WERI-Rb-1 (cell line): ENCODE measurements around the gene GPR68.

Source experiments
- DNase-seq: peaks from one replicate; pipeline ENCODE4 v3.0.0-alpha.2; 2020
- H3K27ac ChIP-seq: fragments of 250-450 bp; sonication (Bioruptor Pico); 2 replicates; pipeline ENCODE4 v1.5.1; 2020; ENCODE audit warnings: mild to moderate bottlenecking, moderate library complexity
- H3K27me3 ChIP-seq: fragments of 250-450 bp; sonication (Bioruptor Pico); 2 replicates; pipeline ENCODE4 v1.5.1; 2021; ENCODE audit warnings: mild to moderate bottlenecking, low read depth, moderate library complexity; ENCODE audit not compliant: insufficient read depth, severe bottlenecking
- H3K36me3 ChIP-seq: fragments of 250-450 bp; sonication (Bioruptor Pico); 2 replicates; pipeline ENCODE4 v1.5.1; 2020; ENCODE audit warnings: mild to moderate bottlenecking, moderate library complexity
- H3K4me3 ChIP-seq: 2 replicates; pipeline ENCODE4 v1.5.1; 2011; ENCODE audit warnings: low read depth, mild to moderate bottlenecking, control low read depth, low read length
- H3K9me3 ChIP-seq: fragments of 250-450 bp; sonication (Bioruptor Pico); 2 replicates; pipeline ENCODE4 v1.5.1; 2021; ENCODE audit warnings: mild to moderate bottlenecking, moderate library complexity; ENCODE audit not compliant: severe bottlenecking
- TF ChIP-seq, protein P1 (sequence below): IDR thresholded peaks from 2 replicates; pipeline ENCODE4 v1.5.1; 2011; ENCODE audit warnings: low read depth, mild to moderate bottlenecking, control low read depth, inconsistent platforms, low read length

The GPR68 gene

DNA sequence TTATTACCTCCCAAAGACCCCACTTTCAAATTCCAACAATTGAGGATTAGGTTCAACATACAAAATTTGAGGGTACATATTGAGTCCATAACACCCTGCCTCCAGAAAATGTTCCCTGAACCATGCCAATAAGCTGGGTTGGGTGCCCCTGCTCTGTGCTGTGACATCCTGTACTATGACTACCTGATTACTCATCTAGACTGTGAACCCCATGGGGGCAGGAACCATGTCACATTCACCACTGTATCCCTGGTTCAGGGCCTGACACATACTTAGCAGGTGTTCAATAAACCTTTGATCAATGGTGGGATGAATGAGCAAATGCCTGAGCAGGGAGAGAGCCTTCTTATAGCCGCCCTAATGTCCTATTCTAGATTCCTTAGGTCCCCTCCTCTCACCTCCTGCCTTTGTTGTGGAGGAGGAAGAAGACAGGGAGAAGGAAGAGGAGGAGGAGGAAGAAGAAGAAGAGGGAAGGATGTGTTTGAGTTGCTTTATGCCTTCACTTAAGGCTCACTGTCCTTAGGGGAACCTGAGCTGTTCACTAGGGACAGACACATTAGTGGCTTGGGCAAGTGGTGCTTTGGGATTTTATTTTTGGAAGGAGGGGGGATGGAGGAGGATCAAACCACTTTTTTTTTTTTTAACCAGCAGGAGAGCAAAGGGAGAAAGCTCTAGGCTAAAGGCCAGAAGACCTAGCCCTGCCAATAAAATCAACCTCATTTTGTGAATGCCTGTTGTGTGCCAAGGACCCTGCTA lies 21.3 kb downstream of the GPR68 start:
- Histone ChIP-seq H3K27me3 (no peaks in the 10 kb centered on the region), H3K4me3 (no peak overlapping the region), H3K9me3 (no peaks in the 10 kb centered on the region), H3K27ac (no peak overlapping the region), H3K36me3 (no peaks in the 10 kb centered on the region)
- TF ChIP-seq, protein P1, sequence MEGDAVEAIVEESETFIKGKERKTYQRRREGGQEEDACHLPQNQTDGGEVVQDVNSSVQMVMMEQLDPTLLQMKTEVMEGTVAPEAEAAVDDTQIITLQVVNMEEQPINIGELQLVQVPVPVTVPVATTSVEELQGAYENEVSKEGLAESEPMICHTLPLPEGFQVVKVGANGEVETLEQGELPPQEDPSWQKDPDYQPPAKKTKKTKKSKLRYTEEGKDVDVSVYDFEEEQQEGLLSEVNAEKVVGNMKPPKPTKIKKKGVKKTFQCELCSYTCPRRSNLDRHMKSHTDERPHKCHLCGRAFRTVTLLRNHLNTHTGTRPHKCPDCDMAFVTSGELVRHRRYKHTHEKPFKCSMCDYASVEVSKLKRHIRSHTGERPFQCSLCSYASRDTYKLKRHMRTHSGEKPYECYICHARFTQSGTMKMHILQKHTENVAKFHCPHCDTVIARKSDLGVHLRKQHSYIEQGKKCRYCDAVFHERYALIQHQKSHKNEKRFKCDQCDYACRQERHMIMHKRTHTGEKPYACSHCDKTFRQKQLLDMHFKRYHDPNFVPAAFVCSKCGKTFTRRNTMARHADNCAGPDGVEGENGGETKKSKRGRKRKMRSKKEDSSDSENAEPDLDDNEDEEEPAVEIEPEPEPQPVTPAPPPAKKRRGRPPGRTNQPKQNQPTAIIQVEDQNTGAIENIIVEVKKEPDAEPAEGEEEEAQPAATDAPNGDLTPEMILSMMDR, result no peak
- no peak for DNase-seq

DNA sequence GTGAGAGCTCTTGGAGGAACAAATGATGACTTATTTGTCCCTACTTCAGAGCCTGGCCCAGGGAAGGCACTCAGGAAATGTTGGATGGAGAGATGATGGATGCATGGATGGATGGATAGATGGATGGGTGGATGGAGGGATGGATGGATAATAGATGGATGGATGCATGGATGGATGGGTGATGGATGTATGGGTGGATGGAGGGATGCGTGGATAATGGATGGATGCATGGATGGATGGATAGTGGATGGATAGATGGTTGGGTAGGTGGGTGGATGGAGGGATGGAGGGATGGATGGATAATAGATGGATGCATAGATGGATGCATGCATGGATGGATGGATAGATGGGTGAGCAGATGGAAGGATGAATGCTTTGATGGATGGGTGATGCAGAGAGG lies 23.2 kb downstream of the GPR68 start:
- TF ChIP-seq, protein P1, result no peak
- H3K27me3 ChIP-seq, result no peaks in the 10 kb centered on the region
- DNase-seq, result no peak
- H3K4me3 ChIP-seq, result no peak overlapping the region
- H3K36me3 ChIP-seq, result no peaks in the 10 kb centered on the region
- no peaks in the 10 kb centered on the region for H3K9me3 ChIP-seq
- no peak overlapping the region for H3K27ac ChIP-seq

DNA sequence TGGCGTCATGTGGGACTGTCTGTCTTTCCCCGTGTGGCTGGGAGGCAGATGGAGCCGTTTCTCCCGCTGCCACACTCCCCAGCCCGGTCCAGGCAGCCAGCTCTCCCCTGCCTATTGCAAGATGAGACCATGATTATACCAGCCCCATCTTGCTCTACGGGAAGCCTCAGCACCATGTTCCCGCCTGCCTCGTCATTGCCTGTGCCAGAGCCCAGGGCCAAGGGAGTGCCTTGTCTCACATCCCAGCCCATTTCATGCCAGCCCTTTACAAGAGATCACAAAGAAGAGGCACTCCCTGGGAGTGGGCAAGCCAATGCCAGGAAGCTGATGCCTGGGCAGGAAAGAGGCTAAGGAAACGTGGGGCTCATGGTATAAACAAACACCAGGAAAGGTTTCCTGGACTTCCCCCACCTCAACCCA lies 23.9 kb downstream of the GPR68 start:
- H3K27ac ChIP-seq, result no peak overlapping the region
- no peaks in the 10 kb centered on the region for H3K9me3 ChIP-seq
- no peak for DNase-seq
- TF ChIP-seq, protein P1, result no peak
- no peaks in the 10 kb centered on the region for H3K27me3 ChIP-seq
- H3K4me3 ChIP-seq, result no peak overlapping the region
- peaks cover 3% of the 10 kb centered on the region; the same call in 1 of the 2 replicates for H3K36me3 ChIP-seq

DNA sequence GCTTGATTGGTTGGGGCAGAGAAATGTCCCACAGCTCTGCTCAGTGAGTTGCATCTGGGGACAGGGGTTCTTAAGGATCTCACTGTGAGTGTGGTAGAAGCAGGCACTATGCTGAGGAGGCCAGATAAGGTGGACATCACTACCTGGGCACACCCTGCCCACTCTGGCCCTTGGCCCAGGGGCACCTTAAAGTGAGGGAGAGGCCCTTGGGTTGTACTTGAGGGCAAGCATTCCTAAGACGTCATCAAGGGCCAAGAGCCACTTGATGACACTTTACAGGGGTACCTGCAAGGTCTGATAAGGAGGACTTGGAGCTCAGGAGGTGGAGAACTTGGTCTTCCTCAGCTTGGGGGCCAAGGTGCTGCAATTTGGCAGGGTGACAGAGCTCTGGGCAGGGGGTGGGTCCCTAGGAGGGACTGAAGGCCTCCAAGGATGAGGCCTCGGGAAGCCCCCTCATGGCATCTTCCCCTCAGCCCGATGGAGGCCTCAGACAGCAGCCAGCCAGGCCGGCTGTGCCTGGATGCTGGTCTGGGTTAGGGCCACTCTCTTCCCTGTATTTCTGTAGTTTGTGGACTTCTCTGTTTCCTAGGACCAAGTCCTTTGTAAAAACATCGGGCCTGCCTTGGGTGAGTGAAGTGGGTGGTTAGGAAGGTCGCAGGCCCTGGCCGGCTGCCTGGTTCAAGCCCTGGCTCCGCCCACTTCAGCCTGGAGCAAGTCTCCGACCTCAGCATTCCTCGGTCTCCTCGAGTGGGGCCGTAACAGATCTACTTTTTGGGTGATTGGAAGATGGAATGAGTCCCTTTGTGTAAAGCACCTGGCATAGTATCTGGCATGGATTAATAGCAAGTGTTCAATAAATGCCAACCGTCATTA lies 24.8 kb downstream of the GPR68 start:
- H3K27me3 ChIP-seq, result no peaks in the 10 kb centered on the region
- TF ChIP-seq, protein P1, result no peak
- no peak overlapping the region for H3K27ac ChIP-seq
- peaks cover 3% of the 10 kb centered on the region; the same call in 1 of the 2 replicates for H3K36me3 ChIP-seq
- no peak overlapping the region for H3K4me3 ChIP-seq
- no peaks in the 10 kb centered on the region for H3K9me3 ChIP-seq
- DNase-seq, result no peak

DNA sequence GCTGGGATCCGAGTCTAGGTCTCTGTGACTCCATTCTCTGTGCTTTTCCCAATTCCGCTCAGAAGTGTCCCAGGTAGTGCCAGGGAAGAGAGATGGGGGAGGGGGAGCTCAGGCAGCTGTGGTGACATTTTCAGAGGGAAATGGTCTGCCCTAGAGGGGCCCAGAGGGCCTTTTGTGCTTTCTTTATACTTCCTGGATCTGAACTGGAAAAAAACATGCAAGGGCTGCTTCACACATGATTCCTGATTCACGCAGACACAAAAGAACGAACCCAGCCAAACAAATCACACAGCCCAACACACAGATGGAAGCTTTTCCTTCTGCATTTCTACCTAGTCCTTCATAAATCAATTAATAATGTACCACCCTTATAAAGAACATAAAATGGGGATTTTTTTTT lies 26.5 kb downstream of the GPR68 start:
- Histone ChIP-seq H3K9me3 (no peaks in the 10 kb centered on the region), H3K27me3 (no peaks in the 10 kb centered on the region), H3K4me3 (no peak overlapping the region), H3K27ac (no peak overlapping the region), H3K36me3 (peaks cover 3% of the 10 kb centered on the region; the same call in 1 of the 2 replicates)
- no peak for DNase-seq
- TF ChIP-seq, protein P1, result no peak
